ENCODE results near the gene NUDT5.
A peak's percentile ranks its signal among the peaks of the same experiment; 100 is the strongest.

The NUDT5 gene

GRCh38 chr10:12196531-12197211 lies 980 bp upstream of the NUDT5 start:
- DNase-seq: no peak
- peaks cover 28% of the 10 kb centered on the region for H3K36me3 ChIP-seq

GRCh38 chr10:12195281-12195602 lies 449 bp downstream of the NUDT5 start:
- no peak for DNase-seq
- H3K36me3 ChIP-seq: peaks cover 14% of the 10 kb centered on the region
- H3K4me3 ChIP-seq (ENCODE audit: low read depth, low read length): peak overlapping the region; percentile 99
- no peaks in the 10 kb centered on the region for H3K27me3 ChIP-seq
- H3K4me1 ChIP-seq: no peaks in the 10 kb centered on the region
- TF ChIP-seq CTCF (IDR thresholded peaks at IDR 0.05; ENCODE audit: low read depth, low read length): no peak
- no peaks in the 10 kb centered on the region for H3K9me3 ChIP-seq

More at GRCh38 chr10:12196531-12197211, 980 bp upstream of the NUDT5 start:
- Histone ChIP-seq H3K4me3 (ENCODE audit: low read depth, low read length) (peak overlapping the region; percentile 99), H3K27me3 (no peaks in the 10 kb centered on the region), H3K9me3 (no peaks in the 10 kb centered on the region), H3K4me1 (no peaks in the 10 kb centered on the region)
- no peak for TF ChIP-seq CTCF (IDR thresholded peaks at IDR 0.05; ENCODE audit: low read depth, low read length)

GRCh38 chr10:12194752-12195271 lies 879 bp downstream of the NUDT5 start:
- Histone ChIP-seq H3K4me3 (ENCODE audit: low read depth, low read length) (peak overlapping the region; percentile 99), H3K4me1 (no peaks in the 10 kb centered on the region), H3K9me3 (no peaks in the 10 kb centered on the region), H3K27me3 (no peaks in the 10 kb centered on the region), H3K36me3 (peaks cover 14% of the 10 kb centered on the region)
- peak; percentile 14 for DNase-seq
- no peak for TF ChIP-seq CTCF (IDR thresholded peaks at IDR 0.05; ENCODE audit: low read depth, low read length)

DNA sequence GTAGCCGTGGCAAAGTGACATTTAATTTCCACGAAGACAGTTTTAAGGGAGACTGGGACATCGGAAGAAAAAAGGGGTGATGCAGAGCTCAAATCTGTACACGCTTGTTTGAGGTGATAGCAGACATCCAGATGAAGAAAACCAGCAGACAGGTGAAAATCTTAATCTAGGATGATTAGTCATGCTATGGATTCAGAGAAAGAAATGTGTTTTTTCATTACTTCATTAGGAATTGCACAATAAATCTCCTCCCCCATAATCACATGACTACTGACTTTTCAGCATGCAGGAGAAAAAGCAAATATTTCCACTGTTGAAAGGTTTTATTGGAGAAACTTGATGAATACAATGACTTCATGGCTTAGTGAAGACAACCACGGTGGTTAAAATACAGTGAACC lies 2.5 kb downstream of the NUDT5 start:
- Histone ChIP-seq H3K4me3 (ENCODE audit: low read depth, low read length) (no peak overlapping the region), H3K36me3 (peaks cover 3% of the 10 kb centered on the region; the same call in 1 of the 2 replicates), H3K27me3 (no peaks in the 10 kb centered on the region), H3K9me3 (no peaks in the 10 kb centered on the region), H3K4me1 (no peaks in the 10 kb centered on the region)
- TF ChIP-seq CTCF (IDR thresholded peaks at IDR 0.05; ENCODE audit: low read depth, low read length): no peak
- DNase-seq: no peak

DNA sequence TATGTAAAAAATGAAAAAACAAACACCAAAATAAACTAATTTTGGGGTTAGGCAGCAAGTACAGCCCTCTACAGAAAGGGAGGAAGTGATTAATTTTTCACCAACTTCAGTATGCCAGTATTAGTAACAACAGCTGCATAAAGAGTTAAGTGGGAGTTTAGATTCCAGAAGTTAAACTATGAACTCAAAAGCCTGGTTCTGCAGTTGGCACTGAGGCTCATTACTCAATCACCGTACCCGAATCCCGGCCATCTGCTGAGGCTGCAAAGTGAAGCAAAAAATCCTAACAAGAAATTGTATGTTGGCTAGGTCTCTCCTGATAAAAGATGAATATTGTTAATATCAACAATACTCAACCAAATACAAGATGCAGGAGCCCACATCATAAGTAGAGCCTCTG lies 4.0 kb downstream of the NUDT5 start:
- TF ChIP-seq CTCF (IDR thresholded peaks at IDR 0.05; ENCODE audit: low read depth, low read length): no peak
- Histone ChIP-seq H3K36me3 (peaks cover 8% of the 10 kb centered on the region), H3K4me1 (no peaks in the 10 kb centered on the region), H3K9me3 (no peaks in the 10 kb centered on the region), H3K4me3 (ENCODE audit: low read depth, low read length) (no peak overlapping the region), H3K27me3 (no peaks in the 10 kb centered on the region)
- DNase-seq: no peak

GRCh38 chr10:12189426-12189825 lies 6.3 kb downstream of the NUDT5 start:
- no peaks in the 10 kb centered on the region for H3K4me1 ChIP-seq
- no peaks in the 10 kb centered on the region for H3K9me3 ChIP-seq
- H3K27me3 ChIP-seq: no peaks in the 10 kb centered on the region
- no peak for DNase-seq
- no peak for TF ChIP-seq CTCF (IDR thresholded peaks at IDR 0.05; ENCODE audit: low read depth, low read length)
- no peak overlapping the region for H3K4me3 ChIP-seq (ENCODE audit: low read depth, low read length)
- peaks cover 27% of the 10 kb centered on the region for H3K36me3 ChIP-seq

Measured in BE2C (cell line).